Kidney (tissue), 14 donors: ENCODE measurements around the gene KRCC1. TPM values are rescaled to one million over a fixed set of nuclear protein-coding genes. Genes with fewer than 3 reads are reported as not detected.

Experiments
- DNase-seq, 5 donors: peaks; one replicate each; pipeline ENCODE4 v3.0.0-alpha.2; 2013 to 2020
- FAIRE-seq: peaks from 2 replicates; lab custom pipeline; 2012; peaks lifted over from hg19 to GRCh38; lab: Jason Lieb, UNC
- H3K27ac ChIP-seq, 2 donors: one replicate each; pipeline ENCODE4 v1.7.0; 2013; ENCODE audit warnings: low read depth in 2 of 2, low read length in 2 of 2, inconsistent platforms in 1 of 2
- H3K27me3 ChIP-seq: one replicate; pipeline ENCODE4 v1.7.1; 2013; ENCODE audit warnings: low read length, inconsistent platforms; ENCODE audit not compliant: control insufficient read depth, insufficient read depth
- H3K36me3 ChIP-seq, 3 donors: one replicate each; pipeline versions ENCODE4 v1.7.0 to v1.7.1; 2013; ENCODE audit warnings: low read length in 3 of 3, control low read depth in 1 of 3, inconsistent platforms in 1 of 3; ENCODE audit not compliant: insufficient read depth in 3 of 3, control insufficient read depth in 2 of 3
- H3K4me1 ChIP-seq, 3 donors: one replicate each; pipeline versions ENCODE4 v1.7.0 to v1.7.1; 2013; ENCODE audit warnings: low read length in 3 of 3, inconsistent platforms in 1 of 3, low read depth in 1 of 3; ENCODE audit not compliant: control insufficient read depth in 2 of 3, insufficient read depth in 2 of 3
- H3K4me3 ChIP-seq, 3 donors: one replicate each; pipeline versions ENCODE4 v1.7.0 to v1.8.1; 2013; ENCODE audit warnings: low read length in 3 of 3, control low read depth in 1 of 3, inconsistent platforms in 1 of 3
- H3K9ac ChIP-seq, 3 donors: one replicate each; pipeline versions ENCODE4 v1.7.0 to v1.7.1; 2013; ENCODE audit warnings: low read length in 3 of 3, control low read depth in 1 of 3, inconsistent platforms in 1 of 3
- H3K9me3 ChIP-seq, 3 donors: one replicate each; pipeline versions ENCODE4 v1.7.0 to v1.7.1; 2013; ENCODE audit warnings: low read length in 3 of 3, control low read depth in 1 of 3, inconsistent platforms in 1 of 3; ENCODE audit not compliant: control insufficient read depth in 2 of 3, insufficient read depth in 1 of 3
- CTCF ChIP-seq: IDR thresholded peaks from 3 replicates; pipeline ENCODE4 v1.5.1; 2012; ENCODE audit warnings: mild to moderate bottlenecking, moderate library complexity, borderline replicate concordance; ENCODE audit not compliant: insufficient read depth; ENCODE audit errors: extremely low read depth
- intact Hi-C: fragments of 100-400 bp; cut with DNase I; formaldehyde crosslinking; loops from one replicate; pipeline ENCODE4 v1.11.1; 2022
- polyA plus RNA-seq: library from polyadenylated mRNA; stranded (reverse); fragments of 350-450 nt; fragmentation: Illumina TruSeq; extraction: RNeasy Lipid Tissue Mini Kit (QIAGEN cat#74804); gene quantifications from one replicate; pipeline ENCODE4 v1.2.3, GENCODE V29; 2014; ENCODE audit warnings: low read depth, low replicate concordance; ENCODE audit not compliant: insufficient read depth
- total RNA-seq: library from RNA; stranded (reverse); fragmentation: NEBNext Ultra II Directional; extraction: Animal tissue kit (Norgen Biotek cat#: 25700); gene quantifications from one replicate; pipeline ENCODE4 v1.2.1, GENCODE V29; 2021
- donor health status: control.
- donor health status: control.
- donor health status: control.
- donor health status: control.
- donor health status: control.
- donor health status: DM: yes; HTN: yes; CAD: no.
- donor health status: Normal renal cell carcinoma (clear cell type).

KRCC1 gene
- total and polyA plus RNA-seq, 2 donors from 2014 or later, result 23.6 to 26.3 TPM

DNA sequence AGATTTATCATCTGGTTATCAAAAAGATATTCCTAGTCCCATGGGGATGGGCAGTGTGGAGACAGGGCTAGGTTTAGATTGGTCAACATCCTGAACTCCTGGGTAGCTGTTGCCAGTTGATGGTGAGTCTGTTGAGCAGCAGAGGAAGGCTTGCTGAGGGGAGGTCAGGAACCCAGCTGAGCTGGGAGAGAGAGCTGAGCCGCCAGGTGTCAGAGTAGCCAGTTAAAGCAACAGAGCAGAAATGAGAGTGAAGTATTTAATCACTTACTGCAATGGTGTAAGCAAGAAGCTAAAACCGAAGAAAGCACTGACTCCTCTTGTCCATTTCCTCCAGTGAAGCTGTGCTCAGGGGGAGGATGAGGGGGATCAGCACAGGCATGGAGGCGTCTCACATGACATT lies 41.6 kb upstream of the KRCC1 start:
- no peak overlapping the region for H3K9ac ChIP-seq
- no peaks in the 10 kb centered on the region for H3K27me3 ChIP-seq
- no peak overlapping the region for H3K27ac ChIP-seq
- no peak for TF ChIP-seq CTCF
- DNase-seq (no peak), FAIRE-seq (no peak)
- intact Hi-C loops, result no loop called here
- H3K36me3 ChIP-seq, result no peaks in the 10 kb centered on the region
- H3K4me3 ChIP-seq, result no peak overlapping the region
- peaks cover 0 to 4% (median 3%) of the 10 kb centered on the region in 3 donors for H3K4me1 ChIP-seq
- no peaks in the 10 kb centered on the region for H3K9me3 ChIP-seq

- intact Hi-C loops, result no loop called here
- Histone ChIP-seq H3K4me1 (peaks cover 0 to 4% (median 3%) of the 10 kb centered on the region in 3 donors), H3K9me3 (no peaks in the 10 kb centered on the region), H3K27ac (no peak overlapping the region), H3K4me3 (no peak overlapping the region), H3K9ac (no peak overlapping the region), H3K36me3 (no peaks in the 10 kb centered on the region), H3K27me3 (no peaks in the 10 kb centered on the region)
- DNase-seq, result no peak
- no peak for FAIRE-seq
- no peak for TF ChIP-seq CTCF
Measured at GRCh38 chr2:88096708-88097107, 41.1 kb upstream of the KRCC1 start.

DNA sequence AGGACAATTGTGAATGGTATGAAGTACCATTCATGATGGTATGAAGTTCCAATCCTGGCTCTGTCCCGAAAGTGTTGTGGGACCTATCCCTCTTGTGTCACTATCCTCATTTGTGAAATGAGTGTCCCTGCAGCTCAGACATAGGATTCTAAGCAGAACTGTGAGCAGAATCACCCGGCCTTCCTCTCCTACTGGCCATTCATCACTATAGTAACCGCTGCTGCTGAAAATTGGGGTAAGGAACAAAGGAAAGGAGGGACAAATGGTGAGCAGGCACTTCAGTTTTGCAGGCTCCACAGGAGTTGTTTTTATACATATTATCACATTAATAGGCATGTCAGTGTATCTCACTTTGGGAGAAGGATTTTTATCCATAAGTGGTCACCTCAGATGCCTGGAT lies 39.4 kb upstream of the KRCC1 start:
- Histone ChIP-seq H3K4me1 (no peaks in the 10 kb centered on the region), H3K27me3 (no peaks in the 10 kb centered on the region), H3K9ac (no peak overlapping the region), H3K36me3 (no peaks in the 10 kb centered on the region), H3K4me3 (no peak overlapping the region), H3K27ac (no peak overlapping the region), H3K9me3 (no peaks in the 10 kb centered on the region)
- no peak for TF ChIP-seq CTCF
- intact Hi-C loops, result no loop called here
- FAIRE-seq (no peak), DNase-seq (no peak)

GRCh38 chr2:88092773-88093172 lies 37.2 kb upstream of the KRCC1 start:
- H3K9ac ChIP-seq, result no peak overlapping the region
- no peaks in the 10 kb centered on the region for H3K9me3 ChIP-seq
- H3K4me3 ChIP-seq, result no peak overlapping the region
- no peaks in the 10 kb centered on the region for H3K4me1 ChIP-seq
- DNase-seq (no peak), FAIRE-seq (no peak)
- H3K27ac ChIP-seq, result no peak overlapping the region
- H3K36me3 ChIP-seq, result no peaks in the 10 kb centered on the region
- no peaks in the 10 kb centered on the region for H3K27me3 ChIP-seq
- intact Hi-C loops, result no loop called here
- TF ChIP-seq CTCF, result no peak
